ENCODE data around the gene MAP3K4.

MAP3K4 gene

GRCh38 chr6:161038229-161039031 lies 46.9 kb downstream of the MAP3K4 start:
- H3K36me3 ChIP-seq (ENCODE audit: control insufficient read depth, insufficient read depth, low read length) = no peaks in the 10 kb centered on the region
- no peak overlapping the region for H3K27ac ChIP-seq (ENCODE audit: low read length)
- WGBS (ENCODE audit: insufficient coverage, insufficient read length) = no CpG with 5 or more reads among the region's 3 CpGs
- H3K27me3 ChIP-seq (ENCODE audit: control insufficient read depth, insufficient read depth, low read length) = no peaks in the 10 kb centered on the region
- H3K4me3 ChIP-seq (ENCODE audit: low read length) = no peak overlapping the region
- DNase-seq (ENCODE audit: low read depth, low spot score) = no peak
- H3K9me3 ChIP-seq (ENCODE audit: control insufficient read depth, insufficient read depth, low read length) = no peaks in the 10 kb centered on the region
- peaks cover 2% of the 10 kb centered on the region; the same call in 1 of the 2 replicates for H3K4me1 ChIP-seq (ENCODE audit: control insufficient read depth, insufficient read depth, low read length)

- DNase-seq (ENCODE audit: low read depth, low spot score) = no peak
- H3K4me1 ChIP-seq (ENCODE audit: control insufficient read depth, insufficient read depth, low read length) = no peaks in the 10 kb centered on the region
- no peak overlapping the region for H3K27ac ChIP-seq (ENCODE audit: low read length)
- H3K27me3 ChIP-seq (ENCODE audit: control insufficient read depth, insufficient read depth, low read length) = no peaks in the 10 kb centered on the region
- H3K36me3 ChIP-seq (ENCODE audit: control insufficient read depth, insufficient read depth, low read length) = no peaks in the 10 kb centered on the region
- WGBS (ENCODE audit: insufficient coverage, insufficient read length) = no CpG with 5 or more reads among the region's 7 CpGs
- no peaks in the 10 kb centered on the region for H3K9me3 ChIP-seq (ENCODE audit: control insufficient read depth, insufficient read depth, low read length)
- no peak overlapping the region for H3K4me3 ChIP-seq (ENCODE audit: low read length)
These were observed 49.7 kb downstream of the MAP3K4 start for GRCh38 chr6:161041274-161041673.

- Histone ChIP-seq H3K36me3 (ENCODE audit: control insufficient read depth, insufficient read depth, low read length) (no peaks in the 10 kb centered on the region), H3K9me3 (ENCODE audit: control insufficient read depth, insufficient read depth, low read length) (no peaks in the 10 kb centered on the region), H3K27me3 (ENCODE audit: control insufficient read depth, insufficient read depth, low read length) (no peaks in the 10 kb centered on the region), H3K4me1 (ENCODE audit: control insufficient read depth, insufficient read depth, low read length) (no peaks in the 10 kb centered on the region), H3K27ac (ENCODE audit: low read length) (no peak overlapping the region), H3K4me3 (ENCODE audit: low read length) (no peak overlapping the region)
- WGBS (ENCODE audit: insufficient coverage, insufficient read length) = no CpG with 5 or more reads among the region's 2 CpGs
- no peak for DNase-seq (ENCODE audit: low read depth, low spot score)
These were observed 52.8 kb downstream of the MAP3K4 start for GRCh38 chr6:161044335-161044734.

DNA sequence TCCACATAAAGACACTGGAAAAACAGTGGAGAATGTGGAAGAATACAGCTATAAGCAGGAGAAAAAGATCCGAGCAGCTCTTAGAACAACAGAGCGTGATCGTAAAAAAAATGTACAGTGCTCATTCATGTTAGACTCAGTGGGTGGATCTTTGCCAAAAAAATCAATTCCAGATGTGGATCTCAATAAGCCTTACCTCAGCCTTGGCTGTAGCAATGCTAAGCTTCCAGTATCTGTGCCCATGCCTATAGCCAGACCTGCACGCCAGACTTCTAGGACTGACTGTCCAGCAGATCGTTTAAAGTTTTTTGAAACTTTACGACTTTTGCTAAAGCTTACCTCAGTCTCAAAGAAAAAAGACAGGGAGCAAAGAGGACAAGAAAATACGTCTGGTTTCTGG lies 57.1 kb downstream of the MAP3K4 start:
- DNase-seq (ENCODE audit: low read depth, low spot score) = no peak
- no peaks in the 10 kb centered on the region for H3K9me3 ChIP-seq (ENCODE audit: control insufficient read depth, insufficient read depth, low read length)
- WGBS (ENCODE audit: insufficient coverage, insufficient read length) = no CpG with 5 or more reads among the region's 7 CpGs
- H3K27me3 ChIP-seq (ENCODE audit: control insufficient read depth, insufficient read depth, low read length) = no peaks in the 10 kb centered on the region
- no peak overlapping the region for H3K4me3 ChIP-seq (ENCODE audit: low read length)
- H3K4me1 ChIP-seq (ENCODE audit: control insufficient read depth, insufficient read depth, low read length) = no peaks in the 10 kb centered on the region
- no peaks in the 10 kb centered on the region for H3K36me3 ChIP-seq (ENCODE audit: control insufficient read depth, insufficient read depth, low read length)
- no peak overlapping the region for H3K27ac ChIP-seq (ENCODE audit: low read length)

GRCh38 chr6:161050134-161050765 lies 58.7 kb downstream of the MAP3K4 start:
- no peak for DNase-seq (ENCODE audit: low read depth, low spot score)
- H3K36me3 ChIP-seq (ENCODE audit: control insufficient read depth, insufficient read depth, low read length) = no peaks in the 10 kb centered on the region
- H3K4me3 ChIP-seq (ENCODE audit: low read length) = no peak overlapping the region
- H3K9me3 ChIP-seq (ENCODE audit: control insufficient read depth, insufficient read depth, low read length) = no peaks in the 10 kb centered on the region
- H3K27ac ChIP-seq (ENCODE audit: low read length) = no peak overlapping the region
- WGBS (ENCODE audit: insufficient coverage, insufficient read length) = 100% methylated on average over 2 of the region's 7 CpGs
- no peaks in the 10 kb centered on the region for H3K27me3 ChIP-seq (ENCODE audit: control insufficient read depth, insufficient read depth, low read length)
- H3K4me1 ChIP-seq (ENCODE audit: control insufficient read depth, insufficient read depth, low read length) = no peaks in the 10 kb centered on the region

DNA sequence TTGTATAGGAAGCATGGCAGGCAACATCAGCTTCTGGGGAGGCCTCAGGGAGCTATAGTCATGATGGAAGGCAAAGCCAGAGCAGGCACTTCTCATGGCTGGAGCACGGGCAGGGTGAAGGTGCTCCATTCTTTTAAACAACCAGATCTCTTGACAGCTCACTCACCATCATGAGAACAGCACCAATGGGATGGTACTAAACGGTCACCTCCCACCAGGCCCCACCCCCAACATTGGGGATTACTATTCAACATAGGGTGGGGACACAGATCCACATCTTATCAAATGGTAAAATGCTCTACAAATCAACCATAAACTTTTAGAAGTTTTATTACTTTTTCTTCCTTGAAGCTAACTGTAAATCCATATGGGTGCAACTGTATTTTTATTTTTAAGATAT lies 61.5 kb downstream of the MAP3K4 start:
- no peaks in the 10 kb centered on the region for H3K36me3 ChIP-seq (ENCODE audit: control insufficient read depth, insufficient read depth, low read length)
- DNase-seq (ENCODE audit: low read depth, low spot score) = no peak
- H3K4me1 ChIP-seq (ENCODE audit: control insufficient read depth, insufficient read depth, low read length) = no peaks in the 10 kb centered on the region; the same call in 1 of the 2 replicates
- H3K27me3 ChIP-seq (ENCODE audit: control insufficient read depth, insufficient read depth, low read length) = no peaks in the 10 kb centered on the region
- H3K9me3 ChIP-seq (ENCODE audit: control insufficient read depth, insufficient read depth, low read length) = no peaks in the 10 kb centered on the region
- H3K27ac ChIP-seq (ENCODE audit: low read length) = no peak overlapping the region
- no peak overlapping the region for H3K4me3 ChIP-seq (ENCODE audit: low read length)
- no CpG with 5 or more reads among the region's 2 CpGs for WGBS (ENCODE audit: insufficient coverage, insufficient read length)

- H3K36me3 ChIP-seq (ENCODE audit: control insufficient read depth, insufficient read depth, low read length) = no peaks in the 10 kb centered on the region
- no peaks in the 10 kb centered on the region; the same call in 1 of the 2 replicates for H3K4me1 ChIP-seq (ENCODE audit: control insufficient read depth, insufficient read depth, low read length)
- no peaks in the 10 kb centered on the region for H3K9me3 ChIP-seq (ENCODE audit: control insufficient read depth, insufficient read depth, low read length)
- DNase-seq (ENCODE audit: low read depth, low spot score) = no peak
- H3K27ac ChIP-seq (ENCODE audit: low read length) = no peak overlapping the region
- no peaks in the 10 kb centered on the region for H3K27me3 ChIP-seq (ENCODE audit: control insufficient read depth, insufficient read depth, low read length)
- no peak overlapping the region for H3K4me3 ChIP-seq (ENCODE audit: low read length)
These were observed 63.3 kb downstream of the MAP3K4 start for GRCh38 chr6:161054876-161055275.

DNA sequence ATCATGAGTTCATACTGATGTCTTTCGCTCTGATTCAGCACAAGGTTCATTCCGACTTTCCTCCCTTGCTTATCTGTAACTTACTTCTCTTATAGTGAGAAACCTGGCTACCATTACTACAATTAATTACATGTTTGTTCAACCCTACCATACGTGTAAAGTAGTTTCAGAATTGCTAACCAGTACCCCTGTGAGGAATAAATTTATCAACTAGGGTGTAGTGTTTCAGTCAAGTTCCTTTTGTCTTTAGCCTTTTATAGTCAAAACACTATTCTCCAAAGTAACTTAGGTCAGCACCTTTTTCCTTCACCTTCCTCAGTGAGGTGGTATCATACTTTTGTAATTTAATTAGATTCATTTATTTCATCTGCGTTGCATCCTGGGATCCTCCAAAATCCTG lies 64.9 kb downstream of the MAP3K4 start:
- Histone ChIP-seq H3K4me1 (ENCODE audit: control insufficient read depth, insufficient read depth, low read length) (no peaks in the 10 kb centered on the region; the same call in 1 of the 2 replicates), H3K9me3 (ENCODE audit: control insufficient read depth, insufficient read depth, low read length) (no peaks in the 10 kb centered on the region), H3K36me3 (ENCODE audit: control insufficient read depth, insufficient read depth, low read length) (no peaks in the 10 kb centered on the region), H3K27me3 (ENCODE audit: control insufficient read depth, insufficient read depth, low read length) (no peaks in the 10 kb centered on the region), H3K27ac (ENCODE audit: low read length) (no peak overlapping the region), H3K4me3 (ENCODE audit: low read length) (no peak overlapping the region)
- no CpG with 5 or more reads among the region's 4 CpGs for WGBS (ENCODE audit: insufficient coverage, insufficient read length)
- no peak for DNase-seq (ENCODE audit: low read depth, low spot score)

- no CpG with 5 or more reads among the region's 11 CpGs for WGBS (ENCODE audit: insufficient coverage, insufficient read length)
- no peak overlapping the region for H3K27ac ChIP-seq (ENCODE audit: low read length)
These were observed 65.8 kb downstream of the MAP3K4 start for GRCh38 chr6:161057103-161058091.

DNA sequence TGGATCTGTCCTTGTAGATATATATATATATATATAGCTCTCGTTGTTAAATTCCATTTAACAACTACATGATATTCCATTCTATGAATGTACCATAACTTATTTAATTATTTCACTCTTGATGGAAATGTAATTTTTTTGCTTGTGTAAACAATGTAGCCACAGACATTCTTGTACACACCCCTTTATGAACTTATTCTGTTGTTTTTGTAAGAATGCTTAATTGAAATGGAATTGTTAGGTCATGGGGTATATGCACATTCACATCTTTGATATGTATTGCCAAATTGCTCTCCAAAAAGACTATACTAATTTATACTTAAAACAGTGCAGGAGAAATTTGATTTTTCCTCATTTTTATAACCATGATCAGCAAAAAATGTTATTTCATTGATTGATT lies 67.2 kb downstream of the MAP3K4 start:
- no CpG with 5 or more reads among the region's 1 CpG for WGBS (ENCODE audit: insufficient coverage, insufficient read length)
- H3K9me3 ChIP-seq (ENCODE audit: control insufficient read depth, insufficient read depth, low read length) = no peaks in the 10 kb centered on the region
- H3K4me1 ChIP-seq (ENCODE audit: control insufficient read depth, insufficient read depth, low read length) = no peaks in the 10 kb centered on the region; the same call in 1 of the 2 replicates
- H3K4me3 ChIP-seq (ENCODE audit: low read length) = no peak overlapping the region
- no peak for DNase-seq (ENCODE audit: low read depth, low spot score)
- no peaks in the 10 kb centered on the region for H3K27me3 ChIP-seq (ENCODE audit: control insufficient read depth, insufficient read depth, low read length)
- no peaks in the 10 kb centered on the region for H3K36me3 ChIP-seq (ENCODE audit: control insufficient read depth, insufficient read depth, low read length)
- H3K27ac ChIP-seq (ENCODE audit: low read length) = no peak overlapping the region

More at GRCh38 chr6:161057103-161058091, 65.8 kb downstream of the MAP3K4 start:
- no peaks in the 10 kb centered on the region for H3K27me3 ChIP-seq (ENCODE audit: control insufficient read depth, insufficient read depth, low read length)
- H3K36me3 ChIP-seq (ENCODE audit: control insufficient read depth, insufficient read depth, low read length) = no peaks in the 10 kb centered on the region
- no peak for DNase-seq (ENCODE audit: low read depth, low spot score)
- H3K9me3 ChIP-seq (ENCODE audit: control insufficient read depth, insufficient read depth, low read length) = no peaks in the 10 kb centered on the region
- H3K4me3 ChIP-seq (ENCODE audit: low read length) = no peak overlapping the region
- no peaks in the 10 kb centered on the region; the same call in 1 of the 2 replicates for H3K4me1 ChIP-seq (ENCODE audit: control insufficient read depth, insufficient read depth, low read length)
